HepG2 (cell line): ENCODE measurements around the gene YIPF3. TPM values are rescaled to one million over a fixed set of nuclear protein-coding genes. Genes with fewer than 3 reads are reported as not detected.

ENCODE experiments used
- FOXC1 ChIP-seq: sonication (generic); formaldehyde crosslinking; IDR thresholded peaks from 2 replicates; pipeline ENCODE4 v1.8.0; 2022; ENCODE audit warnings: mild to moderate bottlenecking, missing genetic modification reagents, borderline replicate concordance
- GATAD1 ChIP-seq: IDR thresholded peaks from 2 replicates; pipeline ENCODE4 v1.6.1; 2016; ENCODE audit warnings: missing genetic modification reagents, missing compliant biosample characterization
- HIVEP1 ChIP-seq: sonication (generic); formaldehyde crosslinking; IDR thresholded peaks from 2 replicates; pipeline ENCODE4 v1.4.0; 2020; ENCODE audit warnings: mild to moderate bottlenecking, missing genetic modification reagents
- HOXD1 ChIP-seq: sonication (generic); formaldehyde crosslinking; IDR thresholded peaks from 2 replicates; pipeline ENCODE4 v1.5.0; 2020; ENCODE audit warnings: missing genetic modification reagents
- KAT7 ChIP-seq: IDR thresholded peaks from 2 replicates; pipeline ENCODE4 v1.6.1; 2018; ENCODE audit warnings: borderline replicate concordance, missing compliant biosample characterization
- NFE2 ChIP-seq: sonication (generic); formaldehyde crosslinking; IDR thresholded peaks from 2 replicates; pipeline ENCODE4 v1.4.0; 2020; ENCODE audit warnings: missing genetic modification reagents
- NR2F6 ChIP-seq, 2 experiments: IDR thresholded peaks; 2 replicates each; pipeline ENCODE4 v1.6.1; 2016; ENCODE audit warnings: antibody characterized with exemption in 1 of 2, mild to moderate bottlenecking in 1 of 2
- REXO4 ChIP-seq: sonication (generic); formaldehyde crosslinking; IDR thresholded peaks from 2 replicates; pipeline ENCODE4 v1.8.0; 2022; ENCODE audit warnings: missing genetic modification reagents, mild to moderate bottlenecking, borderline replicate concordance
- SNAI1 ChIP-seq: sonication (generic); formaldehyde crosslinking; IDR thresholded peaks from 2 replicates; pipeline ENCODE4 v1.5.0; 2020; ENCODE audit warnings: mild to moderate bottlenecking, missing genetic modification reagents, borderline replicate concordance
- TMF1 ChIP-seq: sonication (generic); formaldehyde crosslinking; IDR thresholded peaks from 2 replicates; pipeline ENCODE4 v1.8.1; 2022; ENCODE audit warnings: low read depth, missing genetic modification reagents
- ZIK1 ChIP-seq: sonication (generic); formaldehyde crosslinking; IDR thresholded peaks from 2 replicates; pipeline ENCODE4 v1.5.0; 2020; ENCODE audit warnings: mild to moderate bottlenecking, low read depth, missing genetic modification reagents, borderline replicate concordance
- ZNF101 ChIP-seq: sonication (generic); formaldehyde crosslinking; IDR thresholded peaks from 2 replicates; pipeline ENCODE4 v1.4.0; 2020; ENCODE audit warnings: mild to moderate bottlenecking, low read depth, missing genetic modification reagents, borderline replicate concordance
- ZNF558 ChIP-seq: sonication (generic); formaldehyde crosslinking; IDR thresholded peaks from 2 replicates; pipeline ENCODE4 v1.9.0; 2022; ENCODE audit warnings: mild to moderate bottlenecking, missing genetic modification reagents, borderline replicate concordance
- ZNF564 ChIP-seq: sonication (generic); formaldehyde crosslinking; IDR thresholded peaks from 2 replicates; pipeline ENCODE4 v1.8.1; 2023; ENCODE audit warnings: mild to moderate bottlenecking, missing genetic modification reagents
- ZNF660 ChIP-seq: sonication (generic); formaldehyde crosslinking; IDR thresholded peaks from 2 replicates; pipeline ENCODE4 v1.5.1; 2020; ENCODE audit warnings: mild to moderate bottlenecking, low read depth, missing genetic modification reagents, borderline replicate concordance
- ZNF670 ChIP-seq: sonication (generic); formaldehyde crosslinking; IDR thresholded peaks from 2 replicates; pipeline ENCODE4 v1.8.0; 2022; ENCODE audit warnings: mild to moderate bottlenecking, missing genetic modification reagents, borderline replicate concordance
- ZNF878 ChIP-seq: sonication (generic); formaldehyde crosslinking; IDR thresholded peaks from 2 replicates; pipeline ENCODE4 v1.8.1; 2023; ENCODE audit warnings: mild to moderate bottlenecking, missing genetic modification reagents, moderate library complexity
- polyA plus RNA-seq, 8 experiments: library from polyadenylated mRNA; depleted of rRNA in 3 of 8; stranded (reverse) in 7 of 8; unstranded in 1 of 8; fragments of >200 nt; fragmentation: Illumina TruSeq in 4 of 8; extraction: Trizol in 4 of 8; gene quantifications; 2 replicates each; pipeline versions ENCODE4 v1.2.1 to v1.2.3, GENCODE V29; 2011 to 2016; ENCODE audit warnings: low read depth in 4 of 8, missing spikeins in 1 of 8, mixed read lengths in 1 of 8; ENCODE audit not compliant: insufficient read depth in 1 of 8
- total RNA-seq, 5 experiments: library from RNA; depleted of rRNA; stranded (reverse); fragments of >200 nt; fragmentation: Illumina TruSeq; extraction: Trizol; gene quantifications; 2 replicates each; pipeline ENCODE4 v1.2.3, GENCODE V29; 2016; ENCODE audit warnings: low read depth in 1 of 5
- TF ChIP-seq, protein P1 (sequence below): sonication (generic); formaldehyde crosslinking; IDR thresholded peaks from 2 replicates; pipeline ENCODE4 v1.4.0; 2020; ENCODE audit warnings: missing genetic modification reagents, borderline replicate concordance
- TF ChIP-seq, protein P2 (sequence below): sonication (generic); formaldehyde crosslinking; IDR thresholded peaks from 2 replicates; pipeline ENCODE4 v1.4.0; 2020; ENCODE audit warnings: mild to moderate bottlenecking, missing genetic modification reagents
- TF ChIP-seq, protein P3 (sequence below): sonication (generic); formaldehyde crosslinking; IDR thresholded peaks from 2 replicates; pipeline ENCODE4 v1.5.0; 2020; ENCODE audit warnings: missing genetic modification reagents
- TF ChIP-seq, protein P4 (sequence below): sonication (generic); formaldehyde crosslinking; IDR thresholded peaks from 2 replicates; pipeline ENCODE4 v1.4.0; 2020; ENCODE audit warnings: low read depth, mild to moderate bottlenecking, missing genetic modification reagents

Gene YIPF3
- total and polyA plus RNA-seq, 2 of the 13 experiments (the other 11 are each of a cell fraction or from before 2014, with no cell fraction given), result 107 to 206 TPM

DNA sequence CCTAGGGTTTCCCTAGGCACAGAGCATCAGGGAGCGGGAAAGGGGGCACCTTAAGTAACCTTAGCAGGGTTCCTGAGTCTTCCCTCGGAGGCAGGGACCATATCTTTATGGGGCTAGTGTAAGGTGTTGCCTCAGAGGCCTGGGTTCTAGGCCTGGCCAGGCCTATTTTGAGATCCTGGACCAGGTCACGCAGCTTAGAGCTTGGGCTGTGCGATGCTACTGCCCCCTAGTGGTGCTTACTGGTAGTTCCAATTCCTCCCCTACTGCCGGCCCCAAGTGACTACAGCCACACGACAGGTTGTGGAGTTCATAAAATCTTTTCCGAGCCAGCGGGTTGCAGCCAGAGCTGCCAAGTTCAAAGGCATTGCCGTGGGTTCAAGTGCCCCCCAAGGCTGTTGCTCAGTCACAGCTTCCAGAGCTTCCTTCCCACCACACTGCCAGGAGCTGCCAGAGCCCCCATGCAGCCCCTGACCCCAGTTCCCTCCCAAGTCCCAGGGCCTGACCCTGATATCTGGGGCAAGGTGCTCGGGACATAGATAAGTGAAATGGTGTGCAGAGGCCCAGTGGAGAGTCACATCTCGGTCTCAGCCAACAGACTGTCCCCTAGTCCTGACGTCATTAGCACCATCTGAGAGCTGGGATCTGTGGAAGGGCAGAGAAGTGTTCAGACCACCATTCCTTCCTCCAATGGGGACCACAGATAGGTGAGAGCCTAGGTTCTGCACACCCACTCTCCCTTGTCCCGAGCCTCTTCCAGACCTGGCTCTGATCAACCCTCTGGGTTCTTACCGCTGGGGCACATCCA is 9.9 kb downstream of the YIPF3 start (continued):
- no peak for TF ChIP-seq ZNF660 (CRISPR knock-in tag)
- TF ChIP-seq FOXC1 (CRISPR knock-in tag), result peak; percentile 58; the same call in 1 of the 2 replicates
- TF ChIP-seq, protein P1, sequence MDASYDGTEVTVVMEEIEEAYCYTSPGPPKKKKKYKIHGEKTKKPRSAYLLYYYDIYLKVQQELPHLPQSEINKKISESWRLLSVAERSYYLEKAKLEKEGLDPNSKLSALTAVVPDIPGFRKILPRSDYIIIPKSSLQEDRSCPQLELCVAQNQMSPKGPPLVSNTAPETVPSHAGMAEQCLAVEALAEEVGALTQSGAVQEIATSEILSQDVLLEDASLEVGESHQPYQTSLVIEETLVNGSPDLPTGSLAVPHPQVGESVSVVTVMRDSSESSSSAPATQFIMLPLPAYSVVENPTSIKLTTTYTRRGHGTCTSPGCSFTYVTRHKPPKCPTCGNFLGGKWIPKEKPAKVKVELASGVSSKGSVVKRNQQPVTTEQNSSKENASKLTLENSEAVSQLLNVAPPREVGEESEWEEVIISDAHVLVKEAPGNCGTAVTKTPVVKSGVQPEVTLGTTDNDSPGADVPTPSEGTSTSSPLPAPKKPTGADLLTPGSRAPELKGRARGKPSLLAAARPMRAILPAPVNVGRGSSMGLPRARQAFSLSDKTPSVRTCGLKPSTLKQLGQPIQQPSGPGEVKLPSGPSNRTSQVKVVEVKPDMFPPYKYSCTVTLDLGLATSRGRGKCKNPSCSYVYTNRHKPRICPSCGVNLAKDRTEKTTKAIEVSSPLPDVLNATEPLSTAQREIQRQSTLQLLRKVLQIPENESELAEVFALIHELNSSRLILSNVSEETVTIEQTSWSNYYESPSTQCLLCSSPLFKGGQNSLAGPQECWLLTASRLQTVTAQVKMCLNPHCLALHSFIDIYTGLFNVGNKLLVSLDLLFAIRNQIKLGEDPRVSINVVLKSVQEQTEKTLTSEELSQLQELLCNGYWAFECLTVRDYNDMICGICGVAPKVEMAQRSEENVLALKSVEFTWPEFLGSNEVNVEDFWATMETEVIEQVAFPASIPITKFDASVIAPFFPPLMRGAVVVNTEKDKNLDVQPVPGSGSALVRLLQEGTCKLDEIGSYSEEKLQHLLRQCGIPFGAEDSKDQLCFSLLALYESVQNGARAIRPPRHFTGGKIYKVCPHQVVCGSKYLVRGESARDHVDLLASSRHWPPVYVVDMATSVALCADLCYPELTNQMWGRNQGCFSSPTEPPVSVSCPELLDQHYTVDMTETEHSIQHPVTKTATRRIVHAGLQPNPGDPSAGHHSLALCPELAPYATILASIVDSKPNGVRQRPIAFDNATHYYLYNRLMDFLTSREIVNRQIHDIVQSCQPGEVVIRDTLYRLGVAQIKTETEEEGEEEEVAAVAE (CRISPR knock-in tag), result 0 out of 2 replicates have a peak, but pooled peaks have one; percentile 20
- no peak for TF ChIP-seq ZNF670
- no peak for TF ChIP-seq REXO4 (CRISPR knock-in tag)
- TF ChIP-seq, protein P2, sequence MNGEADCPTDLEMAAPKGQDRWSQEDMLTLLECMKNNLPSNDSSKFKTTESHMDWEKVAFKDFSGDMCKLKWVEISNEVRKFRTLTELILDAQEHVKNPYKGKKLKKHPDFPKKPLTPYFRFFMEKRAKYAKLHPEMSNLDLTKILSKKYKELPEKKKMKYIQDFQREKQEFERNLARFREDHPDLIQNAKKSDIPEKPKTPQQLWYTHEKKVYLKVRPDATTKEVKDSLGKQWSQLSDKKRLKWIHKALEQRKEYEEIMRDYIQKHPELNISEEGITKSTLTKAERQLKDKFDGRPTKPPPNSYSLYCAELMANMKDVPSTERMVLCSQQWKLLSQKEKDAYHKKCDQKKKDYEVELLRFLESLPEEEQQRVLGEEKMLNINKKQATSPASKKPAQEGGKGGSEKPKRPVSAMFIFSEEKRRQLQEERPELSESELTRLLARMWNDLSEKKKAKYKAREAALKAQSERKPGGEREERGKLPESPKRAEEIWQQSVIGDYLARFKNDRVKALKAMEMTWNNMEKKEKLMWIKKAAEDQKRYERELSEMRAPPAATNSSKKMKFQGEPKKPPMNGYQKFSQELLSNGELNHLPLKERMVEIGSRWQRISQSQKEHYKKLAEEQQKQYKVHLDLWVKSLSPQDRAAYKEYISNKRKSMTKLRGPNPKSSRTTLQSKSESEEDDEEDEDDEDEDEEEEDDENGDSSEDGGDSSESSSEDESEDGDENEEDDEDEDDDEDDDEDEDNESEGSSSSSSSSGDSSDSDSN, result peak; percentile 44; the same call in 1 of the 2 replicates
- no peak for TF ChIP-seq ZNF101
- TF ChIP-seq ZIK1, result 0 out of 2 replicates have a peak, but pooled peaks have one; percentile 33
- no peak for TF ChIP-seq ZNF878 (CRISPR knock-in tag)
- TF ChIP-seq, protein P3, sequence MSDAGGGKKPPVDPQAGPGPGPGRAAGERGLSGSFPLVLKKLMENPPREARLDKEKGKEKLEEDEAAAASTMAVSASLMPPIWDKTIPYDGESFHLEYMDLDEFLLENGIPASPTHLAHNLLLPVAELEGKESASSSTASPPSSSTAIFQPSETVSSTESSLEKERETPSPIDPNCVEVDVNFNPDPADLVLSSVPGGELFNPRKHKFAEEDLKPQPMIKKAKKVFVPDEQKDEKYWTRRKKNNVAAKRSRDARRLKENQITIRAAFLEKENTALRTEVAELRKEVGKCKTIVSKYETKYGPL (CRISPR knock-in tag), result no peak
- TF ChIP-seq HOXD1, result no peak
- TF ChIP-seq NFE2 (CRISPR knock-in tag), result no peak
- TF ChIP-seq NR2F6 (IDR thresholded peaks at IDR 0.05), result no peak
- TF ChIP-seq NR2F6 (CRISPR knock-in tag; IDR thresholded peaks at IDR 0.05), result peak; percentile 42; the same call in 1 of the 2 replicates
- TF ChIP-seq ZNF558 (CRISPR knock-in tag), result no peak
- TF ChIP-seq ZNF564, result no peak
- TF ChIP-seq, protein P4, sequence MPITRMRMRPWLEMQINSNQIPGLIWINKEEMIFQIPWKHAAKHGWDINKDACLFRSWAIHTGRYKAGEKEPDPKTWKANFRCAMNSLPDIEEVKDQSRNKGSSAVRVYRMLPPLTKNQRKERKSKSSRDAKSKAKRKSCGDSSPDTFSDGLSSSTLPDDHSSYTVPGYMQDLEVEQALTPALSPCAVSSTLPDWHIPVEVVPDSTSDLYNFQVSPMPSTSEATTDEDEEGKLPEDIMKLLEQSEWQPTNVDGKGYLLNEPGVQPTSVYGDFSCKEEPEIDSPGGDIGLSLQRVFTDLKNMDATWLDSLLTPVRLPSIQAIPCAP (CRISPR knock-in tag), result no peak
- TF ChIP-seq TMF1, result no peak
- TF ChIP-seq KAT7, result no peak
- TF ChIP-seq HIVEP1 (CRISPR knock-in tag), result peak; percentile 73
- no peak for TF ChIP-seq SNAI1 (CRISPR knock-in tag)
- peak; percentile 45; the same call in 1 of the 2 replicates for TF ChIP-seq GATAD1
